Measurements from ENCODE around the gene RAI1.
A peak's percentile ranks its signal among the peaks of the same experiment; 100 is the strongest.

Gene RAI1

GRCh38 chr17:17782523-17783115 is 101.4 kb downstream of the RAI1 start (continued):
- TF ChIP-seq SP7 (tag by site-specific recombination; IDR thresholded peaks at IDR 0.05) = peak; percentile 12

GRCh38 chr17:17783116-17783824 is 102.0 kb downstream of the RAI1 start:
- ChIA-PET CTCF (interaction anchor here (0.6 to 2.4 kb wide), 5 partner anchors 24 to 137 kb away, joined by 3 to 6 read pairs (median 3); no protein-coding TSS in a partner anchor), POLR2A (interaction anchor here (1.1 to 2.9 kb wide), 2 partner anchors 9 to 53 kb away, joined by 3 to 16 read pairs (median 7); partner anchors contain the start of gene SREBF1)
- peaks cover 39% of the 10 kb centered on the region for H3K4me1 ChIP-seq (ENCODE audit: control insufficient read depth, insufficient read depth, low read length)
- H3K4me3 ChIP-seq (ENCODE audit: low read depth, low read length) = peak overlapping the region; percentile 38
- H3K27ac ChIP-seq (ENCODE audit: extremely low read depth, low read depth, low read length) = peak overlapping the region; percentile 97
- peaks cover 0 to under 1% of the 10 kb centered on the region in 2 experiments; a peak in 1 of 3 replicates for H3K36me3 ChIP-seq (ENCODE audit: control insufficient read depth in 2 of 2, insufficient read depth in 1 of 2, low read length in 2 of 2)
- H3K9me3 ChIP-seq (ENCODE audit: control insufficient read depth, insufficient read depth, low read depth, low read length) = no peaks in the 10 kb centered on the region
- TF ChIP-seq HOXD13 (CRISPR knock-in tag; IDR thresholded peaks at IDR 0.05; ENCODE audit: borderline replicate concordance) (no peak), PRDM1 (tag by site-specific recombination; IDR thresholded peaks at IDR 0.05) (0 out of 2 replicates have a peak, but pooled peaks have one; percentile 7), ZNF26 (tag by site-specific recombination; IDR thresholded peaks at IDR 0.05) (no peak), ZNF488 (tag by site-specific recombination; IDR thresholded peaks at IDR 0.05) (no peak), KLF16 (tag by site-specific recombination; IDR thresholded peaks at IDR 0.05) (no peak), KLF8 (tag by site-specific recombination; IDR thresholded peaks at IDR 0.05) (peak; percentile 62), ATF2 (tag by site-specific recombination; IDR thresholded peaks at IDR 0.05; ENCODE audit: low read depth) (no peak), ZNF324 (tag by site-specific recombination; IDR thresholded peaks at IDR 0.05) (no peak), PATZ1 (tag by site-specific recombination; IDR thresholded peaks at IDR 0.05) (peak; percentile 81), ZNF792 (tag by site-specific recombination; IDR thresholded peaks at IDR 0.05) (no peak), ZNF600 (tag by site-specific recombination; IDR thresholded peaks at IDR 0.05) (peak; percentile 70), ZBTB6 (tag by site-specific recombination; IDR thresholded peaks at IDR 0.05) (no peak), ZFP69B (tag by site-specific recombination; IDR thresholded peaks at IDR 0.05) (0 out of 2 replicates have a peak, but pooled peaks have one; percentile 5), ZNF514 (tag by site-specific recombination; IDR thresholded peaks at IDR 0.05) (no peak), ZEB2 (tag by site-specific recombination; IDR thresholded peaks at IDR 0.05) (no peak; the same call in 1 of the 2 replicates), ZNF221 (tag by site-specific recombination; IDR thresholded peaks at IDR 0.05; ENCODE audit: borderline replicate concordance) (no peak), ZNF341 (tag by site-specific recombination; IDR thresholded peaks at IDR 0.05; ENCODE audit: low read depth) (no peak), ZNF664 (tag by site-specific recombination; IDR thresholded peaks at IDR 0.05) (no peak), ZSCAN4 (tag by site-specific recombination; IDR thresholded peaks at IDR 0.05) (no peak), ZBTB44 (tag by site-specific recombination; IDR thresholded peaks at IDR 0.05) (0 out of 2 replicates have a peak, but pooled peaks have one; percentile 38)

All from HEK293 (cell line).